HG03060 (cell line): ENCODE measurements around the gene SHMT1.
"Not testable (repeated sequence)": the region's sequence is repeated elsewhere in the genome, so short reads cannot be mapped to it uniquely, and the experiment has no call there.

Experiments used
- ATAC-seq: cut with Tn5 transposase; IDR thresholded peaks from one replicate; pipeline ENCODE4 v1.9.1; 2021; ENCODE audit warnings: low read depth, moderate number of reproducible peaks; ENCODE audit not compliant: unreplicated experiment

SHMT1 gene

DNA sequence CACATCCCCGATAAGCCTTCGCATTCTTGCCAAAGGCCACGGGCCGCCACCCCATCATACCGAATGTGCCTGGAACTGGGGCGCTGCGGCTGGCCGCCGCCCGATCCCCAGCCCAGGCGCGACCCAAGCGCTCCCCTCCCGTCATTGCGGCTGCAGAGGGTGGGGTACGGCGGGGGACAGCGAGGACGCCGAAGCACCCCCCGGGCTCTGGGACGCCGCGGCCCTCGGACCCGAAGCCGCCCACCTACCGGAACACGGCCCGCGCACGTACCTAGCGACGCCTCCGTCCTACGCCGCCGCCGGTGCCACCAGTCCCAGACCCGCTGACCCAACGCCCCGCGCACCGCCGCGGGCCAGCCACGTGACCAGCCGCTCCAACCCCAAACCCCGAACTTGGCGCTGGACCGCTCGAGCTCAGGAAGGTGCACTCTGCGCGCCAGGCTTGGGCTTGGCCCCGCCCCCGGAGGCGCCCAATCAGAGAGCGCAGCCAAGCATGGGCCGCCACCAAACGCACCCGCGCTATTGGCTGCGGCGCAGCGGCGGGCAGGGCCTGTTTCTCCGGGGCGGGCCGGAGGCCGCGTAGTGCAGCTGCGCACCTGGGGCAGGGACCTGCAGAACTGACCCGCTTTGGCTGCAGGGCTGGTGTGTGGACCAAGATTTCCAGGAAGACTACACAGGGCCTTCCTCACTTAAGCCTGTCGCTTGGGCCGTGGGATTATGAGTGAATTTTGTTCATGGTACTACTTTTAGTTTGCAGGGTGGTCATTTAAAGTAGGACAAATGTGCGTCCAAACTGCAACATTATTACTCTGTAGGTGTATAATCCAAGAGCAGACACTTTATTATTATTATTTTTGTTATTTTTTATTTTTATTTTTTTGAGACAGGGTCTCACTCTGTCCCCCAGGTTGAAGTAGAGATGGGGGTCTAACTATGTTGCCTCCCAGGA is at the start of gene SHMT1:
Gene SHMT1 (minus strand): TSS at position 450 of the 949 bp plus-strand sequence. CDS start 7,569 bp downstream, outside the sequence.
- ATAC-seq, result peak; percentile 93

DNA sequence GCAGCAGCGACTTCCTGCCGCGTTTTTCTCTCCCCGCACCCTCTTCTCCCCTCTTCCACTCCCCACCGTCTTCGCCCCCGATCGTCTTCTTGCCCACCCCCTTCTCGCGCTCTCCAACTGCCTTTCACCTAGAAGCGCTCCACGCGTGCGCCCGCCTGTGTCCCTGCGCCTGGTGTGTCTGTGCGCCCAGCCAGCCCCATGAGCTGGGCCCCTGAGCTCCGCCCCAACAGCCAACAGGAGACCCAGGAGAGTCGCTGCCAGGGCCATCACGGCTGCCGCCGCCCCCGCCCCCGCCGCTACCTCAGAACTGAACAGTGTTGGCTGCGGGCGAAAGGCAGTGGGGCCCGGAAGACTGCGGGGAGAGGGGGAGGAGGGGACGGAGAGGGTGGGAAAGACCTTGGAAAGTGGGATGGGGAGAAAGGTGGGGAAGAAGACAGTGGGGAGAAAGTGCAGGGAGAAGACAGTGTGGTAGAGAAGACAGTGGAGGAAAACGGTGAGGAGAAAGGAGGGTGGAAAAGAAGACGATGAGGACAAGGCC is 48.7 kb upstream of the SHMT1 start:
- not testable (repeated sequence) for ATAC-seq

DNA sequence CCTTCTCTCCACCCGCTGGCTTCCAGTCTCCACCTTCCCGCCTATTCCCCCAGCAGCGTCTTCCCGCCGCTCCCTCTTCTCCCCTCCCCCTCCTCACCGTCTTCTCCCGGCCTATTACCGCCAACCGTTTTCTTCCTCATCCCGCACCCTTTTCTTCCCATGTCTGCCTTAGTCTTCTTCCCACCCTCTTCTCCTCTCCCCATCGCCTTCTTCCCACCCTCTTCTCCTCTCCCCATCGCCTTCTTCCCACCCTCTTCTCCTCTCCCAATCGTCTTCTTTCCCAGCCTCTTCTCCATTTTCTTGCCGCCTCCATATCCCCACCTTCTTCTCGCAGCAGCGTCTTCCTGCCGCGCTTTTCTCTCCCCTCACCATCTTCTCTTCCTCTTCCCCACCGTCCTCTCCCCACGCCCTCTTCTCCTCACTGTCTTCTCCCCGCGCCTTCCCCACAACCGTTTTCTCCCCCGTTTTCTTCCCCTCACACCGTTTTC is 48.1 kb upstream of the SHMT1 start:
- not testable (repeated sequence) for ATAC-seq

DNA sequence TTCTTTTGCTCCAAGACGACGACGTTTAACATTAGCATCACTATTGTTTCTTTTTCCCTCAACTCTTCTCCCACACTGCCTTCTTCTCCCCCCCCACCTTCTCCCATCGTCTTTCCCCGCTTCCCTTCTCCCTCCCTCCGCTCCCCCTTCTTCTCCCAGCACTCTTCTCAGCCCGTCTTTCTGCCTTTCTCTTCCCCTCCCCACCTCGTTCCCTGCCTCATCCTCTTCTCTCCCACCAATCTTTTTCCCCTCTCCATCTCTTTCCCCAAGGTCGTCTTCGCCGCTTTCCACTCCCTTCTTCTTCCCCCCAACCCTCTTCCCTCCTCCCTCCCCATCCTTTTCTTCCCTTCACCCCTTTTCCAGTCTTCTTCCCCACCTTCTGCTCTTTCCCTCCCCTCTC is 47.4 kb upstream of the SHMT1 start:
- not testable (repeated sequence) for ATAC-seq

DNA sequence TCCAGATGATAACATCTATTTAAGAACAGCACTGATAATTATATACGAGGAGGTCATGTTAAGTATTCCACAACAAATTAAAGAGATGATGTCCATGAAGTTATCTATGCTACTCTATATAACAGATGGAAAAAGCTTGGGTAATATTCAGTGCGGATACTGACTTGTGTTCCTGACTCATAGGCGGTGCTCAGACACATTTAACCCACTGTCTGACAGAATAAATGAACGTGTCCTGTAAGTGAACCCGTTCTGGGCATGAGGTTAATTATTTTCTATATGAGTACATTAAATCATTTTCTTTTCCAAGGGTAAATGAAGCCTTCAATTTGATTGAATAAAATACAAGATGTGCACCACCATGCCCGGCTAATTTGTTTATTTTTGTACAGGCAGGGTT is 46.0 kb upstream of the SHMT1 start:
- ATAC-seq, result not testable (repeated sequence)

DNA sequence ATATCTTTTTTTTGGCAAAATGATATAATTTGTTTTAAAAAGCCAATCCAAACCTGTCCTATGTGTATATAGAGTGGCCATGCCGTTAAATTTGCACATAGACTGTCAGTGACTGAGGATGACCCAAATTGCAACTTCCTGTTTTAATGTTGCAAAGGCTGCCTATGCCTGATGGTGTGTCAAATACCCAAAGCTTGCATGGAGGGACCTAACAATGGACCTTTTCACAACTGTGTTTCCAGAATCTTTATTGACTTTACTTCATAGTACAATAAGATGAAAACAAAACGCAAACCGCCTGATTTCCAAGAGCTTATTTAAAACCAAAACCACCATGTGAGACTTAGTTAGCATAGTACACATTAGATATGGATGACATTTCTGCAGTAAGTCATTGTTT is 45.6 kb upstream of the SHMT1 start:
- ATAC-seq, result not testable (repeated sequence)

DNA sequence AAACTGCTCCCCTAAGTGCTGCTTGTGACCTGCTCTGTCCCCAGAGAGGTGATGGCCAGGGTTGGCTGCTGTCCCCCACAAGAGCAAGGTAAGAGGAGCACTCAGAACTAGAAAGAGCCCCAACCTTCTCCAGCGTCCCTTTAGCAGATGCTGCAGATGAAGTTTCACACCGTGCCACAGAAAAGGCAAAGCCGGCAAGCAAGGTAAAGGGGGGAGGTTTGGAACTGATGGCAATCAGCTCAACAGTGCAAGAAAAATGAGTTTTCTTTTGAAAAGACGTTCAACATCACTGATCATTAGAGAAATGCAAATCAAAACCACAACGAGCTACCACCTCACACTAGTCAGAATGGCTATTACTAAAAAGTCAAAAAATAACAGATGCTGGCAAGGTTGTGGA is 40.3 kb upstream of the SHMT1 start:
- not testable (repeated sequence) for ATAC-seq

DNA sequence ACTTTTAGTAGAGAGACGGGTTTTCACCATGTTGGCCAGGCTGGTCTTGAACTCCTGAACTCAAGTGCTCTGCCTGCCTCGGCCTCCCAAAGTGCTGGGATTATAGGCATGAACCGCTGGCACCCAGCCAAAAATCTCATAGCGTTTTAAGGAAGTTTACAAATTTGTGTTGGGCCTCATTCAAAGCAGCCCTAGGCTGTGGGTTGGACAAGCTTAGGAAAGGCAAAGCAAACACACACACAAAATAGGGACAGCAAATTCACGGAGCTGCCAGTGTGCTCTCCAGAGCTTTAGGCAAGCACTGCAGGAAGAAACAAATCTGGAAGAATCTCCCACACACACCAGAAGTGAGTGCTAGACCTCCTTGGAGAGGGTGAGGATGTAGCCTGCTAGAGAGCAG is 39.8 kb upstream of the SHMT1 start:
- not testable (repeated sequence) for ATAC-seq

DNA sequence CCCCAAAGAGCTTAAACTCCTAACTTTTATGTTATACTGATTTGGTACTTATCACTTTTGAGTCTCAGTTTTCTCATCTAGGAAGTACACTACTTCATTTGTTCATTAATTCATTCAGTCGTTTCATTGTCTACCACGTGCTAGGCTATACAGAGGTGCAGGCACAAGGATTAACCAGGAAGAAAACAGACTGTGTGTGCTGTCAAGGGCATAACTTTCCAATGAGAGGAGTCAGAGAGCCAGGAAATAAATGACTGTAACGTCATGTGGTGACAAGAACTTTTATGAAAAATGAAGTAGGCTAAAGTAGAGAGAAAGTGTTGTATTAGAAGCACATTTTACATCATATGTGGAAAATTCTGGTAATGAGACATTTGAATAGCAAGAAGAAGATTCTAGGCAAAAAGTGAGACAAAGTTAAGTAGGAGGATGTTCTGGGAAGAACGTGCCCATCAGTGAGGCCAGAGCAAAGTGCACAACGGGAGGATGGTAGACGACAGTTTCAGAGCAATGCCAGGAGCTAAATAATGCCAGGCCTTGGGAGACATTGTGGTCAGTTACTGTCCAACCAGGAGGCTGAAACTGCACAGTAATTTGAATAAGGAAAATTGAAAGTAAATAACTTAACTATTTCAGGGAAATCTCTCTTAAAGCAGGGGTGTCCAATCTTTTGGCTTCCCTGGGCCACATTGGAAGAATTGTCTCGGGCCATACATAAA is 38.7 kb upstream of the SHMT1 start:
- ATAC-seq, result not testable (repeated sequence)

DNA sequence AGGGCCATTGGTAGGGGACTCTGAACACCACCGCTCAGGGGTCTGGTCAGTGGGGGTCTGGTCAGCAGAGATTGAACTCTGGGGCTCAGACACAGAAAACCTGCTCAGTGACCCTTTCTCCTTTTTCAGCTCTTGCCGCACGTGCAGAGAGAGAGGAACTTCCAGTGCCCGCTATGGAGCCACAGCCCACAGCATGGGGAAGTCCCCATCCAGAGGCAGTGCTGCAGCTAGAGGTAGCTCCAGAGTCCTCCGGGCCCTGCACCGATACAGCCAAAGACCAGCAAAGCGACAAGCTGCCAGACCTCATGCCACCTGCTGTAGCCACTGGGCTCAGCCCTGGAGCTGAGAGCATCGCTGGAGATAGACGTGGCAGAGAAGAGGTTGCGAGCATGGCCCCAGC is 25.4 kb upstream of the SHMT1 start:
- not testable (repeated sequence) for ATAC-seq

DNA sequence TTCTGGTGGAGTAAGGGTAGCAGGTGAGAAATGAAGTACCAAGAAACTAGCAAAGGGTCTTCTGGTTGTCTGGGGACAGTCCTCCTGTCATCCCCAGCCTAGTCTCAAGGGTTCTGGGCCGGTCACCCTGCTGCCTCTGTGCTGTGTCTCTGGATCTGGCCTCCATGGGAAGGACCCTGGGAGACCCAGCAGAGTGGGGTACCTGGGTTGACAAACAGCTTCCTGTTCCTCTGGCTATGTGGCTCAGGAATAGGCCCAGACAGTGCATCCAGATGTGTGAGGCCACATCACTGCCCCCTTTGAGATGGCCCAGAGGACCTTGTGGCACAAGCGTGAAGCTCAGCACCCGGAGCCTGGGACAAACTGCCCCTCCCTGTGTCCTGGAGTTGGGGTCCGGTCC is 24.9 kb upstream of the SHMT1 start:
- not testable (repeated sequence) for ATAC-seq

DNA sequence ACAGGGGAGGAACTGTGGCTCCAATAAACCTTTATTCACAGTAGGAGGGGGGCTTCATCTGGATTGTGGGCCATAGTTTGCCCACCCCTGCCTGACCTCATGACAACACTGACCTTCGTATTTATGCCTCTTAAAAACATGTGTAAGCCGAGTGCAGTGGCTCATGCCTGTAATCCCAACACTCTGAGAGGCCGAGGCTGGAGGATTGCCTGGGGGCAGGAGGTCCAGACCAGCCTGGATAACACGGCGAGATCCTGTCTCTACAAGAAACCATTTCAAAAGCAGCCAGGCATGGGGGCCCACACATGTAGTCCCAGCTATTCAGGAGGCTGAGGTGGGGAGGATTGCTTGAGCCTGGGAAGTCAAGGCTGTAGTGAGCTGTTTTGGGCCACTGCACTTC is 24.2 kb upstream of the SHMT1 start:
- ATAC-seq, result not testable (repeated sequence)

DNA sequence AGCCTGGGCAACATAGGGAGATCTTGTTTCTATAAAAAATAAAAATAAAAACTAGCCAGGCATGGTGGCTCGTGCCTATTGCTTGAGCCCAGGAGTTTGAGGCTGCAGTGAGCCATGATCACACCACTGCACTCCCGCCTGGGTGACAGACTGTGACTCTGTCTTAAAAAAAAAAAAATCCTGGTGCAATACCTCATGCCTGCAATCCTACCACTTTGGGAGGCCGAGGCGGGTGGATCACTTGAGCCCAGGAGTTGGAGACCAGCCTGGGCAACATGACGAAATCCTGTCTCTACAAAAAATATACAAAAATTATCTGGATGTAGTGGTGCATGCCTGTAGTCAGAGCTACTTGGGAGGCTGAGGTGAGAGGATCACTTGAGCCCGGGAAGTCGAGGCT is 20.9 kb upstream of the SHMT1 start:
- not testable (repeated sequence) for ATAC-seq

DNA sequence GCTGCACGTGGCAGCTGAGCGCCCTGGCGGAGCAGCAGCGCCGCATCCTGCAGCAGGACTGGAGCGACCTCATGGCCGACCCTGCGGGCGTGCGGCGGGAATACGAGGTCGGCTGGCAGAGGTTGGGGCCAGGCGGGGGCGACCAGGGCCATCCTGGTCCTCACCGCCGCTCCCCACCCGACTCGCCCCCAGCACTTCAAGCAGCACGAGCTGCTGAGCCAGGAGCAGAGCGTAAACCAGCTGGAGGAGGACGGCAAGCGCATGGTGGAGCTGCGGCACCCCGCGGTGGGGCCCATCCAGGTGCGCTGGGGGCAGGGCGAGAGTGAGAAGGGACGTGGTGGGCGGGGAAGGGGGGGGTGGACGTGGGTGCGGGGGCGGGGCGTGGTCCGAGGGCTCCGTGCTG is 19.7 kb upstream of the SHMT1 start:
- not testable (repeated sequence) for ATAC-seq

DNA sequence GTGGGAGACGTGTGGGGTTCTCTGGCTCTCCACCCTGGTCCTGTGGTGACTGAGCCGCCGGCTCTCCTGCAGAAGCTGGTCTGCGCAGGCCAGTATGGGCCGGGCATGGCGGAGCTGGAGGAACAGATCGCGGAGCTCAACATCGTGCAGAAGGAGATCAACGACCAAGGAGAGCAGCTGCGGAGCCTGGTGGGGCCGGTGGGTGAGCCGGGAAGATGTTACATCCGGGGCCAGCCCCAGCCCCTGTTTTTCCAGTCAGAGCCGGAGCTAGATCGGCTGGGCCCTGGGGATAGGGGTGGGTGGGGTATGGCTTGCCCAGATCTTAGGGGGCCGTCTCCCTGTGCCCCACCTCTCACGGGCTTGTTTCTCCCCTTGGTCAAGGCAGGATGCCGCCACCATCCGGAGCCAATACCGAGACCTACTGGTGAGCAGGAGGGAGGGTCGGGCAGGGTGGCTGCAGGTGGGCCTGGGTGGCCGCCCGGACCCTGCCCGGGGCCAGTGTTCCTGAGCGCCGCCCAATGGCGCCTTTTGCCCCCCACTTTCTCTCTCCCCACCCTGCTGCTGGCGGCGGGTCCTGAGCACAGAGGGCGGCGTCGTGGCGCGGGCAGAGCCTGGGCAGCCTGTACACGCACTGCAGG is 19.2 kb upstream of the SHMT1 start:
- no peak for ATAC-seq

DNA sequence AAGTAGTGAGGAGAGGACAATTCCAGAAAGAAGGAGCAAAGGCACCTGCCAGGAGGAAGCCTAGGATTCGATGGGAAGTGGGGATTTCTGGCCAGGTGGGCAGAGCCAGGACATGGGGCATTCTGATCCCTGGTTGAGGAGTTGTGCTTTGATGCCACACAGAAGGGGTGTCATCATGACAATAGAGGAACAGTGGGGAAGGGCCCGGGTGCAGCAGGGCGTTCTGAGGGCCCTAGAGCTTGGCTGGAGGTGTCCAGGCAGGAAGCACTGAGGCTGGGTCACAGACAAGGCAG is 18.5 kb upstream of the SHMT1 start:
- ATAC-seq, result no peak

DNA sequence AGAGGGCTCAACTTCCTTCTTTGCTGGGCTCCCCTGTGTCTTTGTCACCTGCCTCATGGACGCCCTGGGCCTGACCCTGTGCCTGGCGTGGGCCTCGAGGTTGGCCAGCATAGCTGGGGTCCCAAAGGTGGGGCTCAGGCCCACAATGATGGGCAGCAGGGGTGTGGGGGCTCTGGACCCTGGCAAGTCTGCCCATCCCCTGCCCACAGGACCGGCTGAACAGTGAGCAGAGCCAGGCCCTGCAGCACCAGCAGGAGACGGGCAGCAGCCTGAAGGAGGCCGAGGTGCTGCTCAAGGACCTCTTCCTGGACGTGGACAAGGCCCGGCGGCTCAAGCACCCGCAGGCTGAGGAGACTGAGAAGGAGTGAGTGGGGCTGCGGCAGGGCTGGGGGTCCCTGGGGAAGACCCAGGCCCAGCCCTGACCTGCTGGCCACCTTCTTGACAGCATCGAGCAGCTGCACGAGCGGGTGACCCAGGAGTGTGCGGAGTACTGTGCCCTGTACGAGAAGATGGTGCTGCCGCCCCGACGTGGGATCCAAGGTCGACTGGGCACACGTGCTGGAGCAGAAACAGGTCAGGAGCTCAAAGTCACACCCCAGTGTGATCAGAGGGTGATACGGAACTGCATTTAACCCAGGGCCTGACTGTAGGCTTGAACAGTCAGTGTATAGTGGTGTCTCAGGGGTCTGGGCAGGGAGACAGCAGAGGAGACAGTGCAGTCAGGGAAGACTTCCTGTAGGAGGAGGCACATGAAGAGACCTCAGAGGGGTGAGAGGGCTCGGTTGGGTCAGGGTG is 18.0 kb upstream of the SHMT1 start:
- ATAC-seq, result no peak

DNA sequence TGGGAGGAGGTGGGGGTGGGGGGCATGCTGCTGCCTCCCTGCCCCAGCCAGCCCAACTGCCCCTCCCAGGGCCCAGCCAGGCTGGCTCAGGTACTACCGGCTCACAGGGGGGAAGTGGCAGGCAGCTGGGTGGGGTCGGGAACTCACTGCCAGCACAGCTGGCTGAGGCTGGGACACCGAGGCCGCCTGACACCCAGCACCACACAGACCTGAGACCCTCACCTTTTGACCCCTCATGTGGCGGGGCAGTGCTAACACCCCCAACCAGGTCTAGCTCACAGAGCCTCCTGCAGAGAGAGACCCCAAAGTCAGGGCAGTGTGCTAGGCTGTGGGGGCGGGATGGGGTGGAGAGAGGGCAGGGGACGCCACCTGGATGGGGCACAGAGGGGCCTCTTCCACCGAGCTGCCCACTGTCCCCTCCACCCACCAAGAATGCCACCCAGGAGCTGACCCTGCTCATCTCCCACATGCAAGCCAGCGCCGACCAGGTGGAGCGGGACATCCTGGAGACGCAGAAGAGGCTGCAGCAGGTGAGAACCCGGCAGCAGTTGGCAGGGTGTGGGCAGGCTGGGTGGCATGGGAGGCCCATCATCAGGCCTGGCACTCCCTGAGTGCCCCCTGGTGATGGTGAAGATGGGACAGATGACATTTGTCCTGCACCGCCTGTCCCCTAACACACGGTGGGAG is 17.3 kb upstream of the SHMT1 start:
- no peak for ATAC-seq
